Fibroblast of skin of right biceps (primary cell): ENCODE data around the gene TAF5.
"Not testable (repeated sequence)": the region's sequence is repeated elsewhere in the genome, so short reads cannot be mapped to it uniquely, and the experiment has no call there.

Source experiments
- DNase-seq: peaks from one replicate; pipeline ENCODE4 v3.0.0-alpha.2; 2013

TAF5 gene

DNA sequence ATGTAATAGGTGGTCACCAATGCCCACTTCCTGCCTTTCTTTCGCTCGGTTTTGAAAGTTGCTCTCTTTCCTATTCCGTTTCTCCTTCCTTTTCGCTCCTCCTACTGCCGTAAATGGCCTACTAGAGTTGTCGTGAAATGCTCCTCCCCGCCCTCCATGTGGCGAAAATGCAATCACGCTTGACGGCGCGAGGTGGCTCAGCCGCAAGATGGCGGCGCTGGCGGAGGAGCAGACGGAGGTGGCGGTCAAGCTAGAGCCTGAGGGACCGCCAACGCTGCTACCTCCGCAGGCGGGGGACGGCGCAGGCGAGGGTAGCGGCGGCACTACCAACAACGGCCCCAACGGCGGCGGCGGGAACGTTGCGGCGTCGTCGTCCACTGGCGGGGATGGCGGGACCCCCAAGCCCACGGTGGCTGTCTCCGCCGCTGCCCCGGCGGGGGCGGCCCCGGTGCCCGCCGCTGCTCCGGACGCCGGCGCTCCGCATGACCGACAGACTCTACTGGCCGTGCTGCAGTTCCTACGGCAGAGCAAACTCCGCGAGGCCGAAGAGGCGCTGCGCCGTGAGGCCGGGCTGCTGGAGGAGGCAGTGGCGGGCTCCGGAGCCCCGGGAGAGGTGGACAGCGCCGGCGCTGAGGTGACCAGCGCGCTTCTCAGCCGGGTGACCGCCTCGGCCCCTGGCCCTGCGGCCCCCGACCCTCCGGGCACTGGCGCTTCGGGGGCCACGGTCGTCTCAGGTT lies at the start of gene TAF5:
TSS of gene TAF5 (plus strand) at position 195 of the 737 bp plus-strand sequence. CDS start at position 209, 14 bp downstream.
- peak; percentile 97 for DNase-seq

DNA sequence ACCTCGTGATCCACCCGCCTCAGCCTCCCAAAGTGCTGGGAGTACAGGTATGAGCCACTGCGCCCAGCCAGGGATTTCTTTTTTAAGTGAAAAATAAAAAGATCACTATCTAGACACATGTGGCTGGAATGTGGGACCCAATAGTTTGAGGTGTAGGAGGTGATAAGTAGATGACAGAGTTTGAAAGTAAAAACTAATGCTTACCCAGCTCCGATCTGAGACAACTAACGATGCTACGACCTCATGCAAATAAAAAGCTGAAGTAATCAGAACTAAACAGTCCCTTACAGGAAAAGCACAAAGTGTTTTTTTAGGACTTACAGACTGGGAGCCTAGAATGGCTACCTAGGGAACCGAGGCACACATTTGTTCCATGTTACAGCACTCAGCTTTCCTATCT lies 39.9 kb upstream of the TAF5 start:
- DNase-seq = no peak

DNA sequence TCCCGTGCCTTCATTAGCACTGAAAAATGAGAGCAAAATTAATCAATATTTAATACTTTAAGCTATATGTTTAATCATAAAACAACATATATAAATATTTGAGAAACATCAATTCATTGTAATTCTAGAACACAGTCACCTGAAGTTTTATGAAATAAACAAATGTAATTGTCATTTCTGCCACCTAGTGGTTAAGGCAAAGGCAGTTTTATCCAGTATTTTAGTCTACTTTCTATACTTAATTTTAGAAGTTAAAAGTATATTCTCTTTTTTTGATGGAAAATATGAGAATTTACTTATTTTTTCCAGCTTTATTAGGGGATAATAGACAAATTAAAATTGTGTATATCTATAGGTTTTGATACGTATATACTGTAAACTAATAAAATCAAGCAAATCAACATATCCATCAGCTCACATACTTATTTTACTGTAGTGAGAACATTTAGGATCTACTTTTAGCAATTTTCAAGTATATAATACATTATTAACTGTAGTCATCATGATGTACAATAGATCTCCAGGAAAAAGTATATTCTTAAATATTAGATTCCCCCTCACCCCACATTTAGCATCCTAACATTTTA lies 33.7 kb upstream of the TAF5 start:
- DNase-seq = peak; percentile 14

DNA sequence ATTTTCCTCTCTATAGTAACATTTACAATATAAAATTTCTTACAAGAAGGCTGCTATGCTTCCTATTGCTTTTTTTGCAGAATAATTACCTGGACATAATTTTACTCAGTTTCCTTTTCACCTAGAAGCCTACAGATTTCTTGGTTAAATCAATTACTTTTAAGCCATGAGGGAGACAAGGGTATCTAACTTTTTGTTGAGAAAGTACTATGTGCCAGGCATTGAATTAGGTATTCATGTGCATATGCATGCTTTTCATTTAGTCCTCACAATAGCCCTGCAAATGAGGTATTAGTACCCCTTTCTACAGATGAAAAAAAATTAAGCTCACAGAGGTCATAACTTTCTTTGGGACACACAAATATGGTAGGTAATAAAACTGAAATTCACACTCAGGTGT lies 33.2 kb upstream of the TAF5 start:
- DNase-seq = no peak

DNA sequence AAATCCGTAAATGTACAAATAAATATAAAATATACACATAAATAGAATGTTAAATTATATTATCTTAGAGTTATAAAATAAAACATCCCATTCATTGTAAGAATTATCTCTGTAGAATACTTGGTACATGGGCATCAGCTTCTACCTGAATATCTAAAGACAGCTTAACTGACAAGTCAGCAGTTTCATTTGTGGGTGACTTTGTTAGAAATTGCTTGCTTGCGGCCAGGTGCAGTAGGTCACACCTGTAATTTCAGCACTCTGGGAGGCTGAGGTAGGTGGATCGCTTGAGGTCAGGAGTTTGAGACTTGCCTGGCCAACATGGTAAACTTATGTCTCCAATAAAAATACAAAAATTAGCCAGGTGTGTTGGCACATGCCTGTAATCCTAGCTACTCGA lies 31.4 kb upstream of the TAF5 start:
- no peak for DNase-seq

DNA sequence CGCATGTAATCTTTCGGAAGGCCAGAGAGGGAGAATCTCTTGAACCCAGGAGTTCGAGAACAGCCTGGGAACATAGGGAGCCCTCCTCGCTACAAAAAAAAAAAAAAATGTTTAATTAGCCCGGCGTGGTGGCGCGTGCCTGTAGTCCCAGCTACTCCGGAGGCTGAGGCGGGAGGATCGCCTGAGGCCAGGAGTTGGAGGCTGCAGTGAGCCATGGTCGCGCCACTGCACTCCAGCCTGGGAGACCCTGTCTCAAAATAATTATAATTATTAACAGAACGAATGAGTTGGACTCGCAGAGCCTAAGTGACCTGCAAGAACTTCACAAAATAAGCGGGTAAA lies 17.6 kb upstream of the TAF5 start:
- DNase-seq = no peak

DNA sequence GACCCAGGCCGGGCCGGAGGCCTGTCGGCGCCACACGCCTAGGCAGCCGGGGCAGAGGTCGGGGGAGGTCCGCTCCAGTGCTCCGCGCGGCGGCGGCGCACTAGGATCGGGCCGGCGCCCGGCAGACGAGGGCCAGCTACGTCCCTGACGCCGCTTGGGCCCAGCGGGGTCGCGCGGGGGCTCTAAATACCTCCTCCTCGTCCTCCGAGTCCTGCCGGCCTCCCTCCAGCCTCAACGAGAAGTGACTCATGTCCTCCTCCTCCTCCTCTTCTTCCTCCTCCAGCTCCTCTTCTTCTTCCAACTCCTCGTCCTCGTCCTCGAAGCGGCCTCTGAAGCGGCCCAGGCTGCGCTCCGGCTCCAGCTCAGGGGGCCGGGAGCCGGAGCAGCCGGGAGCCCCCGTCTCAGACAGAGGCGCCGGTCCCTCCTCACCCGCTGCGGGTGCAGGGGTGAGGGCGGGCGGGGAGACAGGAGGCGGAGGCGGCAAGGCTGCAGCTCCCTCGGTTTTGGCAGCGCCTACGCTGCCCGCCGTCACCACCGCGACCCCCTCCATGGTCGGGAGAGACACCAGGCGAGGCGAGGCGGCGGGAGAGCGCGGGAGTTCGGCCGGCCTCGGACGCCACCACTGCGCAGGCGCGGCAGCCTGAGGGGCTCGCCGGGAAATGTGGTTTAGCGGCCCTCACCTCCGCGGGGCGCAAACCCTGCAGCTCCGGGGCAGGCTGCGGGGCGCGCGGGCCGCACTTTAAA lies 17.1 kb upstream of the TAF5 start, which contains the start of gene PCGF6:
TSS of gene PCGF6 (minus strand) at position 624 of the 744 bp plus-strand sequence. CDS start at position 550, 74 bp downstream.
- peak; percentile 86 for DNase-seq

DNA sequence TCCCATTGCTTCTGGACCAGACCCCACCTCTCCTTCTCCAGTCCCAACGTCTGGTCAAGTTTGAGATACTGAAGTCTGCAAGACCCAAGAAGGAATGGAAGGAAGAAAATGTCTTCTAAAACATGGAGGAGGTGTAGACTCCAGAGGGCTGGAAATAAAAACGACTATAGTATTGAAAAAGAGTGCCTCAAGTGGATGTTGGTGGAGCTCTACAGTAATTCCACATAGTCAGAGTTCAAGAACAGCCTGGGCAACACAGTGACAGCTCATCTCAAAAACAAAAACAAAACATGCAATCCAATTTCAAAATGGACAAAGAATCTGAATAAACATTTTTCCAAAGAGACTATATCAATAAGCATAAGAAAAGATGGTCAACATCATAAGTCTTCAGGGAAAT lies 14.5 kb upstream of the TAF5 start:
- no peak for DNase-seq

DNA sequence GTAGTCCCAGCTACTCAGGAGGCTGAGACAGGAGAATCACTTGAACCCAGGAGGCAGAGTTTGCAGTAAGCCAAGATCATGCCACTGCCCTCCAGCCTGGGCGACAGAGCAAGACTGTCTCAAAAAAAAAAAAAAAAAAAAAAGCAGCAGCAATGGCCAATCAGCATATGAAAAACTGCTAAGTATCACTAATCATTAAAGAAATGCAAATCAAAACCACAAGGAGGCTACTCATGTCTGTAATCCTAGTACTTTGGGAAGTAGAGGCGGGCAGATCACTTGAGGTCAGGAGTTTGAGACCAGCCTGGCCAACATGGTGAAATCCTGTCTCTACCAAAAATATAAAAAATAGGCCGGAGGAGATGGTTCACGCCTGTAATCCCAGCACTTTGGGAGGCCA lies 13.2 kb upstream of the TAF5 start:
- DNase-seq = not testable (repeated sequence)

DNA sequence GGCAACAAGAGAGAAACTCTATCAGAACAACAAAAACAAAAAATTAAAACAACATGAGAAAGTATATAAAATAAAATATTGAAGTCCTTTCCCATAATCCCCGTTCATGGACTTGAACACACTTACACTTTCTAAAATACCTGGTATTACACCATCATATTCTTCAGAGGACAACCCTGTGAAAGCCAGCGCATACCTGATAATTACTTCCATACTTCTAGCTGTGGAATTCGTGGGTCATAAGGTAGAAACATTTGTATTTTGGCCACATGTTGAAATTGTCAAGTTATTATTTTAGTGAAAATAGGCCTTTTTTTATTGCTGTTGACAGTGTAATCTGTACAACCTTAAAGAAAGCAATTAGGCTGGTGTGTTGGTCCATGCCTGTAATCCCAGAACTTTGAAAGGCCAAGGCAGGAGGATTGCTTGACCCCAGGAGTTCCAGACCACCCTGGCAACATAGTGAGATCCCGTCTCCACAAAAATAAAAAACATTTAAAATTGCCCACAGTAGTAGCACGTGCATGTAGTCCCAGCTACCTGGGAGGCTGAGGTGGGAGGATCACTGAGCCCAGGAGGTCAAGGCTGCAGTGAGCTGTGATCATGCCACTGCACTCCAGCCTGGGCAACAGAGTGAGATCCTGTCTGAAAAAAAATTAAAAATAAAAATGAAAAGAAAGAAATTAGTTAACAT lies 11.7 kb upstream of the TAF5 start:
- DNase-seq = no peak

DNA sequence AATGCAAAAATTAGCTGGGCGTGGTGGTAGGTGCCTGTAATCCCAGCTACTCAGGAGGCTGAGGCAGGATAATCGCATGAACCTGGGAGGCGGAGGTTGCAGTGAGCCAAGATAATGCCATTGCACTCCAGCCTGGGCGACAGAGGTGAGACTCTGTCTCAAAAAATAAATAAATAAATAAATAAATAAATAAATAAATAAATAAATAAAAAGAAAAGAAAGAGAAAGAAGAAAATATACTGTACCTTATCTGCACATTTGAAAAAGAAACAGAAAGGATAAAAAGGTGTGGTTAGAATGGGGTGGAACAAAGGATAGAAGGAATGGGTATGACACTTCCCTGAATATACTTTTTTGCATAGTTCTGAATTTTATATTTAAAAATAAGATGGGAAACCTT lies 8.3 kb upstream of the TAF5 start:
- not testable (repeated sequence) for DNase-seq

DNA sequence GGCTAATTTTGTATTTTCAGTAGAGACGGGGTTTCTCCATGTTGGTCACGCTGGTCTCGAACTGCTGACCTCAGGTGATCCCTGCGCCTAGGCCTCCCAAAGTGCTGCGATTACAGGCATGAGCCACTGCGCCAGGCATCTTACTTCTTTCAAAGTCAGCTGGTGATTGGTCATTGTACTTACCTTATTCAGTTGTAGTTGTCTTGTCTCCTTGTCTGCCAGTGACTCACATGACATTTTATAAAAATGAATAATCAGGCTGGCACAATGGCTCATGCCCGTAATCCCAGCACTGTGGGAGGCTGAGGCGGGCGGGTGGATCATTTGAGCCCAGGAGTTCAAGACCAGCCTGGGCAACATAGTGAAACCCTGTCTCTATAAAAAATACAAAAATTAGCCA lies 7.0 kb upstream of the TAF5 start:
- not testable (repeated sequence) for DNase-seq

DNA sequence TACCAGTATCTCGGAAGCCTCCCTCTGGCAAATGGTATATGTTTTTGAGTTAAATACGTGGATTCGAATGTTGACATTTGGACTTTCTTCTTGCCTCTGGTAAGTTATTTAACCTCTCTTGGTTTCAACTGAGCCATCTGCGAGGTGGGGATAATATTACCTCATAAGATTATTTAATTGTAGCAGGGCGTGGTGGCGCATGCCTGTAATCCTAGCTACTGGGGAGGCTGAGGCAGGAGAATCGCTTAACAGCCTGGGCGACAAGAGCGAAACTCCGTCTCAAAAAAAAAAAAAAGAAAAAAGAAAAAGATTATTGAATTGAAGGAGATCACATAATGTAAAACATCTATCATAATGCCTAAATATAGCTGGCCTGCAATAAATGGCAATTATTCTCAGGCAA lies 396 bp upstream of the TAF5 start:
- peak; percentile 4 for DNase-seq

DNA sequence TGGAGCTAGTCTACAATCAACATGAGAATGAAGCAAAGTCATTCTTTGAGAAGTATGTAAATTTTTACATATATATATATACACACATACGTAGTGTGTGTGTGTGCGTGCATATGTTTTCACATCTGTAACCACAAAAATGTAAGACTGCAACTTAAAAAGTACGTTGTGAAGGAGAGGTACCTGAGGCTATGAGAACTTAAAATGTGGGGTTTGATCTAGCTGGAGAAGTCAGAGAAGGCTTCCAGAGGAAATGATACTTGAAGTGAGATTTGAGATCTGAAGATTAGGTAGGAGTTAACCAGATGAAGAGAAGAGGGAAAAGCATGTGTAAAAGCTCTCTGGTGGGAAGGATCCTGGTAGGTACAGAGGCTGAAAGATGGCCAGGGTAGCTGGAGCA lies 5.8 kb downstream of the TAF5 start:
- DNase-seq = no peak

DNA sequence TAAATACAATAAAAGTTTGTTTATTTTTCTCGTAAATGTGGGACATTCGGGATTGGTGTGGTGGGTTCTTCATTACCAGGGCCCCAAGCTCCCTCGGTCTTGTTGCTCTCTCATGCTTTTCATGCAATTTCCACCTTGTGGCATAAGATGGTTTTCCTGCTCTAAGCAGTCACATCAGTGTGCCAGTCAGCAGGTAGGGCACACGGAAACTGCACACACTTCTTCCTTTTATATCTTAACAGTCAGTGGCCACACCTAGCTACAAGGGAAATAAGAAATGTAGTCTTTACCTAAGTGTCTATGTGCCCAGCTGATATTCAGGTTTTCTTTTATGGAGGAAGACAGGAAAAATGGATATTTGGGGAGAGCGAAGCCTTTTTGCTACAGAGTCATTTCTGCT lies 6.5 kb downstream of the TAF5 start:
- no peak for DNase-seq

DNA sequence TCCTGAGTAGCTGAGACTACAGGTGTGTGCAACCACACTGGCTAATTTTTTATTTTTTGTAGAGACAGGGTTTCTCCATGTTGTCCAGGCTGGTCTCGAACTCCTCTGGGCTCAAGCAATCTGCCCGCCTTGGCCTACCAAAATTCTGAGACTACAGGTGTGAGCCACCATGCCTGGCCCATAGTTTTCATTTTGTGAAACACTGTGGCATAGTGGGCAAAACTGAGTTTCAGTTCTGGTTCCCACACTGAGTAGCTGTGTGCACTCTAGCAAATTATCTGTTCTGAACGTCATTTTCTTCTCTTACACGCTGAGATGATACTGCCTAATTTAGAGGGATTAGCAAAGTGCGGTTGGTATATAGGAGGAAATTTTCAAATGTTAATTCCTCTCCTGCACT lies 15.0 kb downstream of the TAF5 start:
- DNase-seq = no peak

DNA sequence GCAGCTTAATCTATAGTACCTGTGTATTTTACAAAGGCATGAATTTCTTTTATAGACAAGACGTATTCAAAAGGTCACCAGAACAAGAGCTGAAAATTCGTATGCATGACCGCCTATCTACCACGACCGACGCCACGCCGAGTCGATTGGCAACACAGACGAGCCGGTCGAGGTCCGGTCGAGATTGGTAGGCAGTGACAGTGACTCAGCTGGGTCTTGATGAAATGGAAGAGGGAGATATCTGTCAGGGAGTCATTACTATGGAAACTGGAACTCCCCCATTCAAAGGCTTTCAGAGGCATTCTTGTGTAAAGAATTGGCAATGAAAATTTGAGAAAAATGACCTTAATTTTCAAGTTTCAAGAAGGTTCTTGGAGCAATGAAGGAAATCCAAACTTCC lies 26.4 kb downstream of the TAF5 start:
- no peak for DNase-seq

DNA sequence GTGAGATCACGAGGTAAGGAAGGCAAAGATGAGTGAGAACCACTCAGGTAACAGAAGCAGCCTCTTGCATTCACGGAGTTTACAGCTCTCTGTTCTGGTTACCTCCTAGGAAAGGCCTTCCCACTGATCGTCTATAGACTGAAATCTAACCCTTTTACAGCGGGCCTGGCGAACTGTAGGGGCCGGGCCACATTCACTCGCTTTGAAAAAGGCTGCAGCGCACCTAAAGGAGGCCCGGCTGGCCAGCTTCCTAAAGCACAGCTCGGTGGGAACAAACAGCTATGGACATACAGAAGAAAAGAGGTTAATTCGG lies 27.9 kb downstream of the TAF5 start:
- no peak for DNase-seq

DNA sequence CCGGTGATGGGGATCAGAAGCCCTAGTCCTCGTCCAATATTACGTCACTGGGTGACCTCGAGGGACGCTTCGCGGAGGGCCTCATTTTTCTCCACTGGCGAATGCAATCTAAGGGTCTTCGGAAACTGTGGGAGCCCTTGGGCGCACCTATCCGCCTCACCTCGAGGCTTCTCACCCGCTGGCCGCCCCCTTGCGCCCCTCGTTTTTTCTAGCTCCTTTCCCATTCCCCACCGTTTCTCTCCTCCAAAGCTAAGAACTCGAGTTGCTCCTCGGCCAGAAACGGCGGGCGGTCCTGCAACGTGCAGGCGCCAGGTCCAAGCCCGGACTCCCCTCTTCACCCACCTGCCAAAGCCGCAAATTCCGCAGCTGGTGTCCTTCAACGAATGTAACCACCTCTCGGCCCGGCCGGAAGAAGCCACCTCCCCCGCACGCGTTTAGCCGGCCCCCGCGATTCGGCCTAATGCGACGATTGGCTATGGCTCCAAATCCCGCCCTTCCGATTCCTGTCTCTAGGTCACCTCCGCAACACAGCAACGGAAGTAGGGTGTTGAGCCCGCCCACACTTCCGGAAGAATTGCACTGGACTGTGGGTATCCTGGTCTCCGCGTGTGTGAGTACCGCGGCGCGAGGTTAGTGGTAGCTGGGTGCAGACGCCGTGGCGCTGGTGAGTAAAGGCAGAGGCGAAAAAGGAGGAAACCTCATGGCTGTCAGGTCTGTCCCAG lies 28.5 kb downstream of the TAF5 start, which contains the start of the genes ATP5MK and PDCD11:
TSS of gene ATP5MK (minus strand) at position 409 of the 722 bp plus-strand sequence. CDS start 4,018 bp downstream, outside the sequence.
TSS of gene PDCD11 (plus strand) at position 560 of the 722 bp plus-strand sequence. CDS start 1,801 bp downstream, outside the sequence.
- peak; percentile 97 for DNase-seq

DNA sequence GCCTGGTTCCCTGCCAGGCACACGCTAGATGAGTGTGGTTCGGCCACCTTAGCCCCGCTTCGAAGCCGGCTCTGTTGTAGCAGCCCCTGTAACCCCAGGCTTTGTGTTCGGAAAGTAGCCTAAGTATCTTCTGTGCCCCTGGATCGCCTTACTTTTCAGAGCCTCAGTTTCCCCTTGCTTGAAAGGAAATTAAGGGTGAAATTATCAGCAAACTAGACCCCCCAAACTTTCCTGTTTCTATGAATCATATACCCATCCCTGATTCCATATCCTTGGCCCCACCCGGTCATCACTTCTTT lies 29.0 kb downstream of the TAF5 start:
- no peak for DNase-seq

DNA sequence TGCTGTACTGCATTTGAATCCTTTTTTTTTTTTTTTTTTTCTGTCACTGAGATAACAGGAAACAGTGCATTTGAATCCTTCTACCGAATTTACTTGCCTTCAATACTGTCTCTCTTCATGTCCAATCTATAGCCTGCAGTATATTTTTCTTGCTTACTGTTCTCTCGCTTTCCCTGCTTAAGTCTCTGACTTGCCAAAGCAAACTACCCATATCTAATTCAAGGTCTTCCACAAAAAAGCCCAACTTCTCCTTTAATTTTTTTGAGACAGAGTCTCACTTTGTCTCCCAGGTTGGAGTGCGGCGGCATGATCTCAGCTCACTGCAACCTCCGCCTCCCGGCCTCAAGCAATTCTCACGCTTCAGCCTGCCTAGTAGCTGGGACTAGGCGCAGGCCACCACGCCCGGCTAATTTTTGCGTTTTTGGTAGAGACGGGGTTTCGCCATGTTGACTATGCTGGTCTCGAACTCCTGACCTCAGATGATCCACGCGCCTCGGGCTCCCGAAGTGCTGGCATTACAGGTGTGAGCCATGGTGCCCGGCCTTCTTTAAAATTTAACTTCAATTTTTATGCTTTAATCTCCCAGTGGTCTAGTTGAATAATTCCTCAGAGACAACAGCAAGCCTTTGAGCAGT lies 29.5 kb downstream of the TAF5 start:
- DNase-seq = no peak

DNA sequence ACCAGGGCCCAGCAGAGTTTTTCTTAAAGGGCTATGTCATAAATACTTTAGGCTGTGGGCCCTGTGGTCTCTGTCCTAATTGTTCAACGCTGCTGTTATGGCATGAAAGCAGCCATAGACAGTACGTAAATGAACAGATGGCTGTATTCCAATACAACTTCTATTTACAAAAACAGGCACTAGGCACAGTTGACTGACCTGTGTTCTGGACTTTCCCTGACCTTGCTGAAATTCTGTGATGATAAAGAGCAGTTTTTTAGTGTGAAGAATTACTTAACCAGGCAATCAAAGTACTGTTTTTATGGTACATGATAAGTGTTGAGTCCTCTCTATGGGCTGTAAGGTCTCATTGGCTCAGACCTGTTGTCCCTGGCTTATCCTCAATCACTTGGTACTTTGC lies 45.8 kb downstream of the TAF5 start:
- no peak for DNase-seq
